Measurements from ENCODE around the gene WDR3. TPM values are rescaled to one million over a fixed set of nuclear protein-coding genes. Genes with fewer than 3 reads are reported as not detected.

WDR3 gene
- total RNA-seq, 1 experiment from 2014 or later = 70.5 TPM

DNA sequence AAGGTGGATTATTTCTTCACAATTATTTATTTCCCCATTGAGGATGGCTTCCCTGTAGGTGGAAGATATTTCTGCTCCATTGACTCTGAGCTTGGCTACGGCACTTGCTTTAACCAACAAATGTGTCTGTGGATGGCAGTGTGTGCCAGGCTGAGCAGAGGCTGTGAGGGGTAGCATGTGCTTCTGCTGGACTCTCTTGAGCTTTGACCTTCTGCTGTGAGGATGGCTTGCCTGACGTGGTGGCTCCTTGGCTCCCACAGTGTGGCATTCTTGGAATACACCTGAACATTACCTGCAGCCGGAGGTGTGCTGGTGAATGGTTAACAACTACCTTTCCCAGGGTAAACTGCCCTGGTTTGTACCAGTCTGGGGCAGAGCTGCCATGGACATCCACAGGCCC is 46.8 kb downstream of the WDR3 start:
- Histone ChIP-seq H4K20me1 (ENCODE audit: insufficient read depth) (no peaks in the 10 kb centered on the region), H3K27ac (ENCODE audit: low read depth, low read length) (no peak overlapping the region), H3K9me3 (ENCODE audit: control insufficient read depth in 1 of 2, insufficient read depth in 1 of 2, low read depth in 1 of 2, low read length in 2 of 2) (no peaks in the 10 kb centered on the region), H3K79me2 (ENCODE audit: insufficient read depth, low read length) (no peaks in the 10 kb centered on the region), H3K27me3 (ENCODE audit: insufficient read depth, low read length) (peaks cover 26% of the 10 kb centered on the region; the same call in 1 of the 2 replicates), H3K36me3 (ENCODE audit: control insufficient read depth in 1 of 2, insufficient read depth in 2 of 2, low read length in 2 of 2) (no peaks in the 10 kb centered on the region), H3K4me2 (ENCODE audit: low read length) (no peak overlapping the region), H3K9ac (ENCODE audit: low read length) (no peak overlapping the region), H2AFZ (ENCODE audit: low read depth, low read length, poor library complexity, severe bottlenecking) (no peak overlapping the region), H3K4me1 (ENCODE audit: control insufficient read depth in 1 of 2, insufficient read depth in 2 of 2, low read length in 2 of 2) (no peaks in the 10 kb centered on the region), H3K4me3 (replicated peaks in 1 of 2; ENCODE audit: low read depth in 1 of 2, low read length in 2 of 2) (no peak overlapping the region), H3K9me2 (ENCODE audit: insufficient read depth) (no peaks in the 10 kb centered on the region)
- TF ChIP-seq POLR2A (IDR thresholded peaks at IDR 0.05; ENCODE audit: borderline replicate concordance, extremely low read depth, insufficient read depth, insufficient read length) (no peak), YY1 (IDR thresholded peaks at IDR 0.05; ENCODE audit: extremely low read depth, insufficient replicate concordance, low read depth, low read length) (no peak), EZH2 (IDR thresholded peaks at IDR 0.05) (no peak), EGR1 (IDR thresholded peaks at IDR 0.05; ENCODE audit: low read depth) (no peak), ZFX (IDR thresholded peaks at IDR 0.05) (no peak), ELF1 (IDR thresholded peaks at IDR 0.05; ENCODE audit: borderline replicate concordance, low read depth) (no peak), SP1 (IDR thresholded peaks at IDR 0.05; ENCODE audit: low read depth) (no peak)
- intact Hi-C loops (cut with micrococcal nuclease) = no loop called here
- ChIA-PET RAD21 (ENCODE audit: low non-redundant PET in 1 of 2, low total read pairs in 2 of 2, uncharacterized antibody in 2 of 2, unreplicated experiment in 2 of 2) (no interaction called here), POLR2A (no interaction called here), CTCF (no interaction called here)
- ATAC-seq = no peak; the same call in 1 of the 2 replicates
- no peak for DNase-seq (ENCODE audit: low read depth, low spot score)
- BruUV-seq (replicated peaks) = no TSS peak

DNA sequence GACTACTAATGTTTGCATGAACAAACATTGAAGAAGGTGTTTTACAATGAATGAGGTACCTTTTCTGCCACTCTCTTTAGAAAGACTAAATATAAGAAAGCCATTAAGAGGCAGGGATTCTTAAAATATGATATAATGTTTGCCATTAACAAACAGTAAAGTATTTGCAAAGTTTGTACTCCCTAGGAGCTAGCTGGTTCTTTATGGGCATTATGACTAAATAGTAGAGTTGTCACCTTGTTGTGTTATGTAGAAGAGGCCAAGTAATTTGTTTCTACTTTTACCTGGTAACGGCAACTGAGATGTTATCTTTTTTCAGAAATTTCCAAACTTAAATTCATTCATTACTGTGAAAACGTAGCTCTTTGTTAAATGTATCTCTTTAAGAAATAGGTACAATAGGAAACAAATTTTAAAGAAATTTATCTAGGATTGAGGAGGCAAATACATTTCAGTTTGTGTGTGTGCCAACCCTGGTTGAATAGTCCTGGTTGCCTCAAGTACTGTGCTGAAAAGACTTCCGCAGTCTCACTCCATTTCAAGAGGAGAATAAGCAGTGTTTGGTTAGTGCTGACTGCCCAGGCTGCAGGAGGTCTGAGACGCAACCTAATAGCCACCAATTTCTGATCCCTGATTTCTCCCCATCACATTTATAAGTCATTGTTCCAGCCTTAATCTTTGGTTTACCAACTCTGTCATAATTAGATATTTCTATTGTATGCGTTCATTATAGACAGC is 52.1 kb downstream of the WDR3 start:
- H3K36me3 ChIP-seq (ENCODE audit: control insufficient read depth in 1 of 2, insufficient read depth in 2 of 2, low read length in 2 of 2) = no peaks in the 10 kb centered on the region

More for the DNA sequence above, 52.1 kb downstream of the WDR3 start:
- ChIA-PET POLR2A (no interaction called here), CTCF (no interaction called here), RAD21 (ENCODE audit: low non-redundant PET in 1 of 2, low total read pairs in 2 of 2, uncharacterized antibody in 2 of 2, unreplicated experiment in 2 of 2) (no interaction called here)
- no peaks in the 10 kb centered on the region for H4K20me1 ChIP-seq (ENCODE audit: insufficient read depth)
- H3K9me2 ChIP-seq (ENCODE audit: insufficient read depth) = no peaks in the 10 kb centered on the region
- H2AFZ ChIP-seq (ENCODE audit: low read depth, low read length, poor library complexity, severe bottlenecking) = no peak overlapping the region
- no peaks in the 10 kb centered on the region for H3K4me1 ChIP-seq (ENCODE audit: control insufficient read depth in 1 of 2, insufficient read depth in 2 of 2, low read length in 2 of 2)
- BruUV-seq (replicated peaks) = no TSS peak
- H3K4me2 ChIP-seq (ENCODE audit: low read length) = no peak overlapping the region
- intact Hi-C loops (cut with micrococcal nuclease) = no loop called here
- H3K27ac ChIP-seq (ENCODE audit: low read depth, low read length) = no peak overlapping the region
- DNase-seq (ENCODE audit: low read depth, low spot score) (no peak), ATAC-seq (no peak)
- no peak overlapping the region for H3K4me3 ChIP-seq (replicated peaks in 1 of 2; ENCODE audit: low read depth in 1 of 2, low read length in 2 of 2)
- no peaks in the 10 kb centered on the region for H3K79me2 ChIP-seq (ENCODE audit: insufficient read depth, low read length)
- TF ChIP-seq SIN3A (IDR thresholded peaks at IDR 0.05; ENCODE audit: low read depth) = no peak
- TF ChIP-seq, protein P1, sequence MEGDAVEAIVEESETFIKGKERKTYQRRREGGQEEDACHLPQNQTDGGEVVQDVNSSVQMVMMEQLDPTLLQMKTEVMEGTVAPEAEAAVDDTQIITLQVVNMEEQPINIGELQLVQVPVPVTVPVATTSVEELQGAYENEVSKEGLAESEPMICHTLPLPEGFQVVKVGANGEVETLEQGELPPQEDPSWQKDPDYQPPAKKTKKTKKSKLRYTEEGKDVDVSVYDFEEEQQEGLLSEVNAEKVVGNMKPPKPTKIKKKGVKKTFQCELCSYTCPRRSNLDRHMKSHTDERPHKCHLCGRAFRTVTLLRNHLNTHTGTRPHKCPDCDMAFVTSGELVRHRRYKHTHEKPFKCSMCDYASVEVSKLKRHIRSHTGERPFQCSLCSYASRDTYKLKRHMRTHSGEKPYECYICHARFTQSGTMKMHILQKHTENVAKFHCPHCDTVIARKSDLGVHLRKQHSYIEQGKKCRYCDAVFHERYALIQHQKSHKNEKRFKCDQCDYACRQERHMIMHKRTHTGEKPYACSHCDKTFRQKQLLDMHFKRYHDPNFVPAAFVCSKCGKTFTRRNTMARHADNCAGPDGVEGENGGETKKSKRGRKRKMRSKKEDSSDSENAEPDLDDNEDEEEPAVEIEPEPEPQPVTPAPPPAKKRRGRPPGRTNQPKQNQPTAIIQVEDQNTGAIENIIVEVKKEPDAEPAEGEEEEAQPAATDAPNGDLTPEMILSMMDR (IDR thresholded peaks at IDR 0.05 in 2 of 3, conservative IDR thresholded peaks at IDR 0.05 in 1 of 3; ENCODE audit: borderline replicate concordance in 1 of 3, insufficient read depth in 1 of 3, low read depth in 2 of 3, low read length in 2 of 3) = no peak
- TF ChIP-seq ELF1 (IDR thresholded peaks at IDR 0.05; ENCODE audit: borderline replicate concordance, low read depth) = no peak
- no peak for TF ChIP-seq ZNF274 (IDR thresholded peaks at IDR 0.05; ENCODE audit: low read depth, low read length)
- TF ChIP-seq POLR2A (IDR thresholded peaks at IDR 0.05; ENCODE audit: borderline replicate concordance, extremely low read depth, insufficient read depth, insufficient read length) = no peak
- TF ChIP-seq, protein P2, sequence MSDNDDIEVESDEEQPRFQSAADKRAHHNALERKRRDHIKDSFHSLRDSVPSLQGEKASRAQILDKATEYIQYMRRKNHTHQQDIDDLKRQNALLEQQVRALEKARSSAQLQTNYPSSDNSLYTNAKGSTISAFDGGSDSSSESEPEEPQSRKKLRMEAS (IDR thresholded peaks at IDR 0.05) = no peak
- no peak for TF ChIP-seq SRF (IDR thresholded peaks at IDR 0.05; ENCODE audit: low read depth)
- TF ChIP-seq RAD21 (IDR thresholded peaks at IDR 0.05; ENCODE audit: low read depth) = no peak
- TF ChIP-seq POLR2AphosphoS5 (IDR thresholded peaks at IDR 0.05; ENCODE audit: low read depth, low read length) = no peak
- TF ChIP-seq CEBPB (IDR thresholded peaks at IDR 0.05; ENCODE audit: low read depth) = no peak
- no peak for TF ChIP-seq JUND (IDR thresholded peaks at IDR 0.05)
- TF ChIP-seq ZFX (IDR thresholded peaks at IDR 0.05) = no peak
- TF ChIP-seq EZH2 (IDR thresholded peaks at IDR 0.05) = no peak
- TF ChIP-seq, protein P3, sequence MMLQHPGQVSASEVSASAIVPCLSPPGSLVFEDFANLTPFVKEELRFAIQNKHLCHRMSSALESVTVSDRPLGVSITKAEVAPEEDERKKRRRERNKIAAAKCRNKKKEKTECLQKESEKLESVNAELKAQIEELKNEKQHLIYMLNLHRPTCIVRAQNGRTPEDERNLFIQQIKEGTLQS (IDR thresholded peaks at IDR 0.05) = no peak
- TF ChIP-seq EGR1 (IDR thresholded peaks at IDR 0.05; ENCODE audit: low read depth) = no peak
- H3K27me3 ChIP-seq (ENCODE audit: insufficient read depth, low read length) = peaks cover 52% of the 10 kb centered on the region
- no peaks in the 10 kb centered on the region for H3K9me3 ChIP-seq (ENCODE audit: control insufficient read depth in 1 of 2, insufficient read depth in 1 of 2, low read depth in 1 of 2, low read length in 2 of 2)
- no peak overlapping the region for H3K9ac ChIP-seq (ENCODE audit: low read length)
